Right lobe of liver (tissue), 6 donors: ENCODE measurements around the gene MRPS7. TPM values are rescaled to one million over a fixed set of nuclear protein-coding genes. Genes with fewer than 3 reads are reported as not detected.

Experiments
- ATAC-seq, 4 donors: fragments of 200-7000 bp; cut with Tn5 transposase; one replicate each; pipeline ENCODE4 v1.9.1; 2020; ENCODE audit warnings: mild to moderate bottlenecking in 4 of 4, moderate library complexity in 4 of 4
- DNase-seq, 3 donors: peaks; one replicate each; pipeline ENCODE4 v3.0.0-alpha.2; 2020
- H3K27ac ChIP-seq, 3 donors: fragments of 200-600 bp; one replicate each; pipeline ENCODE4 v1.8.0; 2022
- H3K27me3 ChIP-seq, 2 donors: fragments of 200-600 bp; one replicate each; pipeline ENCODE4 v1.8.0; 2022
- H3K36me3 ChIP-seq, 4 donors: fragments of 200-600 bp; sonication (generic) in 1 of 4; one replicate each; pipeline versions ENCODE4 v1.5.1 to v1.8.0; 2017 to 2022; ENCODE audit warnings: control low read depth in 1 of 4
- H3K4me1 ChIP-seq, 4 donors: fragments of 200-600 bp; sonication (generic) in 1 of 4; one replicate each; pipeline versions ENCODE4 v1.5.1 to v1.8.0; 2017 to 2022; ENCODE audit warnings: control low read depth in 1 of 4
- H3K4me3 ChIP-seq, 3 donors: fragments of 200-600 bp; one replicate each; pipeline ENCODE4 v1.8.0; 2022
- H3K9me3 ChIP-seq, 4 donors: fragments of 200-600 bp; sonication (generic) in 1 of 4; one replicate each; pipeline versions ENCODE4 v1.5.1 to v1.8.0; 2017 to 2022; ENCODE audit warnings: control low read depth in 1 of 4
- CTCF ChIP-seq, 4 donors: fragments of 200-600 bp in 3 of 4; fragments of 450-650 bp in 1 of 4; IDR thresholded peaks; one replicate each; pipeline versions ENCODE4 v1.5.1 to v1.8.0; 2016 to 2022; ENCODE audit warnings: antibody characterized with exemption in 4 of 4, mild to moderate bottlenecking in 2 of 4
- POLR2A ChIP-seq: fragments of 450-650 bp; IDR thresholded peaks from one replicate; pipeline ENCODE4 v1.6.1; 2017; ENCODE audit warnings: antibody characterized with exemption, mild to moderate bottlenecking
- WGBS: methylation state at CpG from one replicate; pipeline ENCODE4 v1.1.6; 2018; ENCODE audit warnings: low coverage, low lambda C conversion rate; ENCODE audit not compliant: insufficient coverage; ENCODE audit errors: missing lambda C conversion rate; 5-methylcytosine and 5-hydroxymethylcytosine counted together
- intact Hi-C, 2 donors: fragments of 100-400 bp; cut with DNase I; formaldehyde crosslinking; loops; one replicate each; pipeline versions ENCODE4 v1.11.2 to v1.14.1; 2022
- total RNA-seq, 6 experiments: library from RNA; depleted of rRNA in 2 of 6; stranded (reverse); fragments of >200 nt in 2 of 6; fragmentation: NEBNext Ultra II Directional in 3 of 6; extraction: Animal tissue kit (Norgen Biotek cat#: 25700) in 3 of 6; gene quantifications; one replicate each; pipeline versions ENCODE4 v1.1.0 to v1.2.4, GENCODE V29; 2016 to 2023
- donor health status: DM: no; HTN: yes; CAD: no.
- donor health status: DM: no; HTN: no; CAD: no.
- donor health status: DM: no; HTN: no; CAD: no.
- donor health status: DM: no; HTN: yes; CAD: no.
- donor health status: DM: no; HTN: yes; CAD: no.

The MRPS7 gene
- total RNA-seq, 6 experiments from 2014 or later = 29.6 to 37.2 (median 33.7) TPM

- no peaks in the 10 kb centered on the region for H3K27me3 ChIP-seq
- H3K27ac ChIP-seq = no peak overlapping the region
- intact Hi-C loops = no loop called here
- H3K4me3 ChIP-seq = no peak overlapping the region
- no peak for ATAC-seq
- WGBS = 52% methylated on average over 6 of the region's 14 CpGs
- peaks cover 0 to 27% (median 9%) of the 10 kb centered on the region in 4 donors for H3K36me3 ChIP-seq
- H3K9me3 ChIP-seq = no peaks in the 10 kb centered on the region
- no peak for DNase-seq
- no peak for TF ChIP-seq POLR2A
- no peak for TF ChIP-seq CTCF (IDR thresholded peaks at IDR 0.05)
- H3K4me1 ChIP-seq = peaks cover 0 to 17% (median 6%) of the 10 kb centered on the region in 4 donors
Measured at GRCh38 chr17:75267411-75268232, 5.9 kb downstream of the MRPS7 start.

GRCh38 chr17:75269844-75270217, 8.2 kb downstream of the MRPS7 start:
- Histone ChIP-seq H3K27ac (peak overlapping the region; percentile 79 to 88 (median 87)), H3K4me1 (peaks cover 0 to 15% (median 6%) of the 10 kb centered on the region in 4 donors), H3K4me3 (peak overlapping the region; percentile 81 to 93 (median 86)), H3K36me3 (peaks cover 0 to 15% (median 7%) of the 10 kb centered on the region in 4 donors), H3K9me3 (no peaks in the 10 kb centered on the region), H3K27me3 (no peaks in the 10 kb centered on the region)
- WGBS = no CpG with 5 or more reads among the region's 6 CpGs
- no peak for TF ChIP-seq POLR2A
- no peak for TF ChIP-seq CTCF (IDR thresholded peaks at IDR 0.05)
- intact Hi-C loops = loop anchor here in 1 of 2 donors (10.0 kb wide), 1 partner anchor 145 kb away; no protein-coding TSS in a partner anchor
- ATAC-seq (no peak), DNase-seq (no peak)

GRCh38 chr17:75270218-75270965, 8.7 kb downstream of the MRPS7 start:
- intact Hi-C loops = loop anchor here in 1 of 2 donors (10.0 kb wide), 1 partner anchor 144 kb away; no protein-coding TSS in a partner anchor
- H3K27me3 ChIP-seq = no peaks in the 10 kb centered on the region
- peaks cover 0 to 15% (median 6%) of the 10 kb centered on the region in 4 donors for H3K4me1 ChIP-seq
- 3% methylated on average over 15 of the region's 47 CpGs for WGBS
- H3K9me3 ChIP-seq = no peaks in the 10 kb centered on the region
- ATAC-seq = peak; percentile 57 to 65 (median 63)
- H3K27ac ChIP-seq = peak overlapping the region; percentile 79 to 88 (median 87)
- TF ChIP-seq POLR2A (no peak), CTCF (IDR thresholded peaks at IDR 0.05) (peak in 3 of 4 donors; percentile 27 to 37 (median 30))
- peak overlapping the region; percentile 81 to 93 (median 86) for H3K4me3 ChIP-seq
- peaks cover 0 to 15% (median 6%) of the 10 kb centered on the region in 4 donors for H3K36me3 ChIP-seq
- peak; percentile 73 to 77 (median 73) for DNase-seq

GRCh38 chr17:75270966-75271232, 9.2 kb downstream of the MRPS7 start, which contains the start of gene MIF4GD:
Gene MIF4GD, minus strand, starts transcription at chr17:75271231. Its CDS starts 1,036 bp downstream, at chr17:75270195.
- H3K27ac ChIP-seq = peak within 1 kb of the TSS; percentile 79 to 88 (median 87)
- DNase-seq (no peak), ATAC-seq (no peak)
- no peaks in the 10 kb centered on the region for H3K27me3 ChIP-seq
- intact Hi-C loops = loop anchor here in 1 of 2 donors (10.0 kb wide), 1 partner anchor 144 kb away; no protein-coding TSS in a partner anchor
- TF ChIP-seq POLR2A = peak; percentile 72
- TF ChIP-seq CTCF (IDR thresholded peaks at IDR 0.05) = no peak
- peak within 1 kb of the TSS; percentile 81 to 93 (median 86) for H3K4me3 ChIP-seq
- peaks cover 0 to 9% (median 4%) of the 10 kb centered on the region in 4 donors for H3K36me3 ChIP-seq
- no peaks in the 10 kb centered on the region for H3K9me3 ChIP-seq
- peaks cover 0 to 15% (median 6%) of the 10 kb centered on the region in 4 donors for H3K4me1 ChIP-seq
- WGBS = no CpG with 5 or more reads among the region's 39 CpGs
